WTC11 (cell line): ENCODE results near the gene MITF.

ENCODE experiments used
- RELA ChIP-seq: sonication (generic); formaldehyde crosslinking; IDR thresholded peaks from 2 replicates; pipeline ENCODE4 v1.8.1; 2022; ENCODE audit warnings: missing genetic modification reagents, mild to moderate bottlenecking, borderline replicate concordance
- TF ChIP-seq, protein P1 (sequence below): fragments of 200-600 bp; IDR thresholded peaks from 2 replicates; pipeline ENCODE4 v1.8.0; 2022; ENCODE audit warnings: antibody characterized with exemption

GRCh38 chr3:69872783-69873378, 133.6 kb downstream of the MITF start:
- TF ChIP-seq RELA (CRISPR knock-in tag): no peak
- TF ChIP-seq, protein P1, sequence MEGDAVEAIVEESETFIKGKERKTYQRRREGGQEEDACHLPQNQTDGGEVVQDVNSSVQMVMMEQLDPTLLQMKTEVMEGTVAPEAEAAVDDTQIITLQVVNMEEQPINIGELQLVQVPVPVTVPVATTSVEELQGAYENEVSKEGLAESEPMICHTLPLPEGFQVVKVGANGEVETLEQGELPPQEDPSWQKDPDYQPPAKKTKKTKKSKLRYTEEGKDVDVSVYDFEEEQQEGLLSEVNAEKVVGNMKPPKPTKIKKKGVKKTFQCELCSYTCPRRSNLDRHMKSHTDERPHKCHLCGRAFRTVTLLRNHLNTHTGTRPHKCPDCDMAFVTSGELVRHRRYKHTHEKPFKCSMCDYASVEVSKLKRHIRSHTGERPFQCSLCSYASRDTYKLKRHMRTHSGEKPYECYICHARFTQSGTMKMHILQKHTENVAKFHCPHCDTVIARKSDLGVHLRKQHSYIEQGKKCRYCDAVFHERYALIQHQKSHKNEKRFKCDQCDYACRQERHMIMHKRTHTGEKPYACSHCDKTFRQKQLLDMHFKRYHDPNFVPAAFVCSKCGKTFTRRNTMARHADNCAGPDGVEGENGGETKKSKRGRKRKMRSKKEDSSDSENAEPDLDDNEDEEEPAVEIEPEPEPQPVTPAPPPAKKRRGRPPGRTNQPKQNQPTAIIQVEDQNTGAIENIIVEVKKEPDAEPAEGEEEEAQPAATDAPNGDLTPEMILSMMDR: no peak
